Right ventricle myocardium superior (tissue), 1 donor: Measurements from ENCODE around the gene TBC1D9B. TPM values are rescaled to one million over a fixed set of nuclear protein-coding genes. Genes with fewer than 3 reads are reported as not detected.

Experiments
- ATAC-seq: fragments of 200-7000 bp; cut with Tn5 transposase; one replicate; pipeline ENCODE4 v1.9.1; 2020; ENCODE audit warnings: mild to moderate bottlenecking; ENCODE audit not compliant: poor library complexity
- DNase-seq: peaks from one replicate; pipeline ENCODE4 v3.0.0-alpha.2; 2020
- intact Hi-C: fragments of 100-400 bp; cut with DNase I; formaldehyde crosslinking; loops from one replicate; pipeline ENCODE4 v1.11.2; 2022
- total RNA-seq: library from RNA; stranded (reverse); fragmentation: NEBNext Ultra II Directional; extraction: Animal tissue kit (Norgen Biotek cat#: 25700); gene quantifications from one replicate; pipeline ENCODE4 v1.2.1, GENCODE V29; 2021
- donor health status: DM: no; HTN: yes; CAD: no; lungs with severe emphysema.

TBC1D9B gene
- total RNA-seq, 1 donor from 2014 or later: 29.6 TPM

DNA sequence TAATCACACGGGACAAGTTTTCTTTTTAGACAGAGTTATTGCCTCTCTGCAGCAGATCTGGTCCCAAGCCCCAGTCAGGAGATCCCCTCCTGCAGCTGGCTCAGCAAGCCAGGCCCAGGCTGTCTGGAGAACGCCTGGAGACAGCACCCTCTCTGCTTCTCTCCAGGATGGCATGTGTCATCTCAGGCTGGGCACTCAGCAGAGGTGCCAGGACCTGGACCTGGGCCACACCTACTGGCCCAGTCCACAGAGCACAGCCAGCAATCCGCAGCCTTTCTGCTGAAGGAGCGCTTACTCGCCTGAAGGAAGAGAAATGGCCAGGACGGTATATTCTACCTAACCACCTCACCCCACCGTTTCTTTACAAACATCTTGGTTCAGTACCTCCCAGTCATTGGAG, 4.7 kb upstream of the TBC1D9B start:
- DNase-seq (no peak), ATAC-seq (no peak)
- intact Hi-C loops: no loop called here

DNA sequence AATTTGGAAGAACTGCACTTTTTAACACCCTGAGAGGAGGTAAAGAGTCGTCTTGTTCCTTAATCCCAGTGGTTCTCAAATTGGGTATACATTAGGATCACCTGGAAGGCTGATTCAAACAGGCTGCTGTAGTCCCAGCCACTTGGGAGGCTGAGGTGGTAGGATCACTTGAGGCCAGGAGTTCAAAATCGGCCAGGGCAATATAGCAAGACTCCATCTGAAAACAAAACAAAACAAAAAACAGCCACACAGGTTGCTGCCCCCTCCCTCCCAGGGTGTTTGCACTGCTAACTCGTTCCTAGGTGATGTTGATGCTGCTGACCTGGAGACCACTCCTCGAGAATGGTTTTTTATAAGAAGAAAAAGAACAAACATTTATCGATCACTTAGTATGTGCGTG, 1.5 kb upstream of the TBC1D9B start:
- no peak for ATAC-seq
- intact Hi-C loops: loop anchor here (10.0 kb wide), 1 partner anchor 104 kb away; the partner anchor contains the start of gene MGAT4B

DNA sequence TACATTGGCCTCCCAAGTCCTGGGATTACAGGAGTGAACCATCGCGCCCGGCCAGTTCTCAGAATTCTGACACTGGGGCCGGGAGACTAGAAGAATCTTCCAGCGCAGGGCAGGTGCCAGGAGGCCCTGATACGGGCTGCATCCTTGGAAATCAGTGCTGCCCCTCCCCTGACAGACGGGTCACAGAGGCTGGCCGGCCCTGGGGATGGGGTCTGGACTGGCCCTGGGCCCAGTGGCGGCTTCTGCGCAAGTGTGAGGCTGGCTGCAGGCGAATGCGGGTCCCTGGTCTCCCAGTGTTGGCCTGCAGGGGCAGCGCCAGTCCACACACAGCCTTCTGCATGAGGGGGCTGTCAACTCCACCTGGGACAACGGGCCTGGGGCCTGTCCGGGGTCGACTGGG, 831 bp upstream of the TBC1D9B start:
- no peak for DNase-seq
- ATAC-seq: no peak
- intact Hi-C loops: loop anchor here (10.0 kb wide), 1 partner anchor 104 kb away; the partner anchor contains the start of gene MGAT4B

More for the DNA sequence above, 1.5 kb upstream of the TBC1D9B start:
- DNase-seq: no peak

DNA sequence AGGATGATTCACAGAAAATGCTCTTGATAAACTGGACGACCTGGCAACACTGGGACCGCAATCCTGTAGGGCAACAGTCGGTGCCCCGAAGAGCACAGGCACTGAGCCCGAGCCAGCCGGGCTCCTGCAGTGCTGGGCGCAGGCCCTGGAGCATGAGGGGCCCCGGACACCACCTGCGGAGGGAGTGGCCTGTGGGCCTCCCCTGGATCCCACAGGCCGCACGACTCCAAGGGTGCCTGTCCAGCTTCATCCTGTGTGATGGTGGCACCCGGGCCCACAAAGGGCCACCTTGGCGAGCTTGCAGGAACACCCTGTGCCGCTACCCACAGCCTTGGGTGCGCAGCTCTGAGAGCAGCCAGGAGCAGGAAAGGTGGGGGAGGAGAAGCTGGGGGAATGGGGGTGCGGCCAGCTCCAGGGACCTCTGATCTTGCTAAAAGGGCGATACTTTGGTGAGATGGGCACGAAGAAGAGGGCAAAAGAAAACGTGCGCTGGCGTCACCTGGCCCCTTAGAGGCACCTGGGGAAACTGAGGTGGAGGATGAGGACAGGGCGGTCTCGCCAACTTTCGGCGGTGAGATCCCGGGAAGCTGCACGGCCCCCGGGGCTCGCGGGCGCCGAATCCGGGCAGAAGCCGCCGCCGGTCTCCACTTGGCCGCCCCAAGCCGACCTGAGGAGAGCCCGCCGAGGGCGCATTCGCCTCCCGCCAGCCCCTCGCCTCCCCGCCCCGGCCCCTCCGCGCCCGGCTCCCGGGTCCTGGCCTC, 722 bp downstream of the TBC1D9B start:
- peak; percentile 53 for DNase-seq
- ATAC-seq: peak; percentile 7
- intact Hi-C loops: loop anchor here (10.0 kb wide), 1 partner anchor 102 kb away; the partner anchor contains the start of gene MGAT4B

DNA sequence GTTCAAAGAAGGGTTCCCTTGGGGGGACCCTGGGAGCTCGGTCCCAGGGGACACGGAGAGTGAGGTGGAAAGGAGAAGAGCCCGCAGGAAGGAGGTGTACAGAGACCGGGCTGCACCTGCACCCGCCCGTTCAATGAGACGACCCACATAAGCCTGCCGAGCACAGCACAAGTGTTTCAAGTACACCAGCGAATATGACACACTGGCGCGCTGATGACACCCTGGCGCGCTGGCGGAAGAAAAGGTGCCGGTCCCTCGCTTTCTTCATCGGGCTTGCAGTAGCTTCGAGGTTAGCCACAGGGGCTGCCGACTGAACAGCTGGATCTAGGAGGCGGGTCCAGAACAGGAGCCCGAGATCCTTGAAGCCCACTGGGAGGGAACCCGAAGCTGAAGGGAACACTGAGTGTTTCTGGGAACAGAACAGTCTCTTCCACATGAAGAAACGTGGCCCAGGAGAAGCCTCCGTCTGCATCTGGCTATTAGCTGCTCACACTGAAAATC, 1.4 kb downstream of the TBC1D9B start:
- intact Hi-C loops: loop anchor here (10.0 kb wide), 1 partner anchor 102 kb away; the partner anchor contains the start of gene MGAT4B
- DNase-seq (no peak), ATAC-seq (no peak)

DNA sequence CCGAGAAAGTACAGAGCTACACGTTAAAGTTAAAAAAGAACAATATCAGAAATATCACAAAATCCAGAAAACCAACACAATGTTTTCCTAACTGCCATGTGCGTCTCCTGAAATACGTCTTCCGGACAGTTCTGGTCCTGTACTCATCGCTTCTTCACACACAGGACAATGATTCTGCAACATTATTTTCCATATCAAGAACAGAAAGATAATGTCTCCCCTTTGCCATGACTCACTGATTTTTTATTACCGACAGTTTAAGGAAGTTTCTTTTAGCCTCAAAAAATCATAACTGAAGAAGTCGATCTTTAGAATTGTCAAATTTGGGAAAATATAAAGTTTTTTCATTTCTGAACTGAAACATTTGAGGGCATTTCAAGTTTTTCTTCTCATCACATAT, 2.5 kb downstream of the TBC1D9B start:
- DNase-seq (no peak), ATAC-seq (no peak)
- intact Hi-C loops: loop anchor here (10.0 kb wide), 1 partner anchor 100 kb away; the partner anchor contains the start of gene MGAT4B

DNA sequence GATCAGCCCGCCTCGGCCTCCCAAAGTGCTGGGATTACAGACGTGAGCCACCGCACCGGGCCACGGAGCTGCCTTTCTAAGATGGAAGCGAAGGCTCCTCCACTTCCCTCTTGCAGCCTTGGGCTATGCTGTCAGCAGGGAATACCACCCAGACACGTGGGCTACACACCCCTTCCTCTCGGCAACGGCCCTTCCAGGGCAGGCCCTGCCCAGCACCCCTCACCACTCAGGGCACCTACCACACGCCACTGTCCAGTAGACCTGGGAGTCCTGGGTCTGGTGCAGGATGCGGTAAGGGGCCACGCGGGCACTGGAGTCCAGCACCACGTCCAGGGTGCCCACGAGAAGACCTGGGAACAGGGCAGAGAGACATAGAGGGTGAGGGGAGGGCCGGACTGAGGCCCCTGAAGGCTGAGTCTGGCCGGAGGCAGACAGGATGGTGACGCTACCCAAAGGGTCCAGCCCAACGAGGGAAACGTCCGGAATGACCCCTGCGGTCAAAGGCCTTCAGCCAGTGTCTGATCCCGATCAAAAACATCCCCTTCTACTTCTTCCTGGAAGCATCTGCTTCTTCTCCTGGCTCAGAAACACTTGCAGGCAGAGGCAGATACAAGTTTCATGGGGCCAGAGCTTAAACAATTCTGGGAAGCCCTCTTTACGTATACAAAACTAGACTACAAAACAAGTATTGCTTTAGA, 3.1 kb downstream of the TBC1D9B start:
- DNase-seq (no peak), ATAC-seq (no peak)
- intact Hi-C loops: loop anchor here (10.0 kb wide), 1 partner anchor 100 kb away; the partner anchor contains the start of gene MGAT4B

DNA sequence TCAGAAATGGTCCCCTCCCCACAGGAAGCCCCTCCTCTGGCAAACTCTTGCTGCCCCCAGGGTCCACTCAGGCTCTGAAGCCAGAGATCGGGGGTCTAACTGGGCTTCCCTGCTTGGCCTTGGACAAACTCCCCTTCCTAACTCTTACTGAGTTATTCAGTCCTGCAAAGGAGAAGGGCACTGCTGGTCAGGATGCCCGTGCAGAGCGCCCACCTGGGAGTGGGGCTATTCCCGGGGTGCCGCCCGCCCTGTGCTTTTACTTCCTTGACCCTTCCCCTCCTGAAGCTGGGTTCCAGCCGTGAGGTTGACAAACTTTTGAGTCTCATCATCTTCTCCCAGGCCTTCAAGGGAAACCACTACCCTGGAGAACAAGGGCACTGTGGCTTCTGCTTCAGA, 4.9 kb downstream of the TBC1D9B start:
- no peak for ATAC-seq
- DNase-seq: no peak
- intact Hi-C loops: loop anchor here (10.0 kb wide), 1 partner anchor 98 kb away; the partner anchor contains the start of gene MGAT4B

DNA sequence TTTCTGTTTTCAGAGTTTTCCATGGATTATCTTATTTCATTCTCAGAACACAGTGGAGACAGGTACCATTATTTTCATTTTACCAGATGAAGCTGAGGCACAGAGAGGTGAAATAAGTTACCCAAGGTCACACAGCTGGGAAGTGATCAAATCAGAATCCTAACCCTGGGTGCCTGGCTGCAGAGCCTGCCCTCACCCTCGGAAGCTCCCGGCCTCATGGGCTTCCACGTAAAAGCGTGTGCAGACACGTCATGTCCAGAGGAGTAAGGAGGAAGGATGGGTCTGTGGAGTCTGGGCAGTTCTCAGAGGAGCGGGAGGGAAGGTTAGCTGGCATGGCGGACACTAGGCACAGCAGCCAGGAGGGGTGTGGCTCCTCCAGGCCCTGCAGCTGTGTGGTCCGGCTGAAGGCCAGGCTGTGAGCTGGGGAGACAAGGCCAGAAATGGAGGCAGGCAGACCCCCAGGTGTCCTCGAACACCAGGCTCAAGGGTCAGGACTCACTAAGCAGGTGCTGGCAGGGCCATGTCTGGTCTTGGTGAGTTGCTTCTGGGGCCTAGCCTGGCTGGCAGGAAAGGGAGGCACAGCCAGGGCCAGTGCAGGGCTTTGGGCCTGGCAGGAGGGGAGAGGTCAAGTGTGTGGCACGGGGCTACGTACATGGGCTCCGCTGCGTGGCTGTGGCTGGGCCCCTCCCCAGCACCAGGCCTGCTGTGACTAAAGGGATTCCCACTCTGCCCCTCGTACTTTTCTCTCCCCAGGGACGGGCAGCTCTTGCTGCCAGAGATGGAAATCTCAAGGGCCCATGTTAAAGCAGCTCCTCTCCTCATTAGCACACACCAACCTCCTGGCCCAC, 5.6 kb downstream of the TBC1D9B start:
- intact Hi-C loops: loop anchor here (10.0 kb wide), 1 partner anchor 97 kb away; the partner anchor contains the start of gene MGAT4B
- ATAC-seq (no peak), DNase-seq (no peak)

DNA sequence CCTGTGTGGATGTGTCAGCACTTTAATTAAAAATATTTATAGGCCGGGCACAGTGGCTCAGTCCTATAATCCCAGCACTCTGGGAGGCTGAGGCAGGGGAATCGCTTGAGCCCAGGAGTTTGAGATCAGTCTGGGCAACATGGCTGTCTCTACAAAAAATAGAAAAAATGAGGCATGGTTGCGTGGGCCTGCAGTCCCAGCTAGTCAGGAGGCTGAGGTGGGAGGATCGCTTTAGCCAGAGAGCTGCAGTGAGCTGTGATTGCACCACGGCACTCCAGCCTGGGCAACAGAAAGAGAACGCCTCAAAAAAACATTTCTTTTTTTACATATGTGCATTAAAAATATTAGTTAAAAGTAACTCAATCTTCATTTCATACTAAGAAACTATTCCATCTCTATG, 6.2 kb downstream of the TBC1D9B start:
- intact Hi-C loops: loop anchor here (10.0 kb wide), 1 partner anchor 97 kb away; the partner anchor contains the start of gene MGAT4B
- no peak for DNase-seq
- ATAC-seq: no peak

DNA sequence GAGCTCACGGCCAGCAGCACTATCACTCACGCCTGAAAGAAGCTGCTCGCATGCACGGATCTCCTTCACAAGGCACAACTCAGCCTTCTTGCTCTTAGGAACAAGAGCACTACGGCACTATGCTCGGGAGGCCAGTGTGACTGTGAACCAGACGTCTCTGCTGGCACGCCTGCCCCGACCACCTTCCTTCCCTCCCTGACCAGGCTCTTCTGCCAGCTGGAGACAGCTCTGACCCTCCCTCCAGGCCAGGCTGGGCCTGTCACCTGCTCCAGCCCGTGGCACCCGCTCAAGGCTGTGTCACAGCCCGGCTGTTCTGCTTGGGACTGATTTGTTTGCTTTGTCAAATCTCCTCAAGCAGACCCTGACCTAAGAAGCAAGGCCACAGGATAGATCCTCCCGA, 7.0 kb downstream of the TBC1D9B start:
- ATAC-seq (no peak), DNase-seq (no peak)
- intact Hi-C loops: loop anchor here (10.0 kb wide), 1 partner anchor 96 kb away; the partner anchor contains the start of gene MGAT4B

DNA sequence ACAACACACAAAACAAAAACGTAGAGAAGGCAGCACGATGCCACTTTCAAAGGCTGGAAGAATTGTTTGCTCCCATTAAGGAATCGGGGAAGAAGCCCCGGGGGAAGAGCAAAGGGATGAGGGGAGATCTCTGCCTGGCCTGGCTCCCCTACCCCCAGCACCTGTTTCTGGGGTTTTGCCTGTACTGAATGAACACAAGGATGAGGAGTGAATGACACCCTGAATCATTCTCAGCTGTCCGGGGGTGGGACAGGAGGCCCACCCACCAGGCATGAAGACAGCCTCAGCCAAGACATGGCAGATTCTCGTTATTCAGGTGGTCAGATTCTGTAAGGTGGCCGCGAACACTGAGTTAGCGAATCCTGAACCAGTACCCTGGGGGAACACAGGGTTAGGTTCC, 7.5 kb downstream of the TBC1D9B start:
- DNase-seq (no peak), ATAC-seq (no peak)
- intact Hi-C loops: loop anchor here (10.0 kb wide), 1 partner anchor 95 kb away; the partner anchor contains the start of gene MGAT4B

DNA sequence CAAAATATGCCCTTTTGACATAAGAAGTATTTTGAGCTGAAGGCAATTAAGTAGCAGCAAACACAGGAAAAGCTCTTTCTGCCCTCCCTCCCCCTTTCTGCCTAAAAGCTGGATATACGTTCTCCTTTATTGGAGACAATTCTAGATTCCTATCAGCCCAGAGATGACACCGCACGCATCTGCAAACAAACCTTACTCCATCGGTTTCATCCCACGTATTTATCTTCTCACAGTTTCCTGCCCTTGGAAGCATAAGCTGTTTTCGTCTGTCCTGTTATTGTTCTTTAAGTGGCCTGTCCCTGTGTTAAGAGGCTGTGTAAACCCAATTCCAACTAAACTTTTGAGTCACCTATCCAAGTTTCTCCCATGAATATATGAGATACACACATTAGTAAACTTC, 11.8 kb downstream of the TBC1D9B start:
- DNase-seq: no peak
- intact Hi-C loops: no loop called here
- ATAC-seq: no peak

DNA sequence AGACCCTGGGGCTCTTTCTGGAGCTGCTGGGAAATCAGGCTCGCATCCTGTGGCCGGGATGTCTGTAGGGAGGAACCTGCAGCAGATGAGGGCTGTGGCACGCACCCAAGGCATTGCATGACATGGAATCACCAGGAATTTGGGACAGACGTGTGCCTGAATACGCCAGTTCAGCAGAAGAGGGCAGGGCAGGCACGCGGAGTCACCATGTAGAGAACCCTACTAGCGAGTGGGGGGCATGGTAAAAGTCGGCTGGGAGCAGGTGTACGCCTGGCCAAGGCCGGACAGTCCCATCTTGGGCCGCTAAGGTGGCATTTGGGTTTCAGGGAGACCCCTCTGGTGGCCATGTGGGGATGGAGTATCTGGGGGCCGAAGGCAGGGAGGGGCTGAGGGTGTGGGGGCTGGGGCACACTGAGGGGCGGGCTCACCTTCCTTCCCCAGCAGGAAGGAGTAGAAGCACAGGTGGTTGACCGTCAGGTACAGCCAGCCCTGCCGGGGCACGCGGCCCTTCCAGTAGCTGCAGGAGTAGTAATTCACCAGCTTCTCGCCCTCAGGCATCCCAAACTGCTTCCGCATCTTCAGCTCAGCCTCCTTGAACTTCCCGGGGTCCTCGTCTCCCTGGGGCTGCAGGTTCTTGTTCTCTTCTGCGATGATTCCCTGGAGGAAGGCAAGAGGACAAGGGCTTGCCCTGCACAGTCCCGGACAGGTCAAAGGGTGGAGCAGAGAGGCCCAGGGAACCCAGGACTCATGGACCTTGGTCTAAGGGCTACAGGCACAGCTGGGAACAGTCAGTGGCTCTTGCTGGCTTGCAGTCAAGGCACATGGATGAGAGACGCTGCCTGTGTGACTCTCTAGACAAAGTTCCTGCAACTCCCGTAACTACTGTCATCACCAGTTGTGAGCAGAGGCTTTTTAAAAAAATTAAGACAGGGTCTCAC, 13.5 kb downstream of the TBC1D9B start:
- intact Hi-C loops: no loop called here
- ATAC-seq: no peak
- DNase-seq: no peak

DNA sequence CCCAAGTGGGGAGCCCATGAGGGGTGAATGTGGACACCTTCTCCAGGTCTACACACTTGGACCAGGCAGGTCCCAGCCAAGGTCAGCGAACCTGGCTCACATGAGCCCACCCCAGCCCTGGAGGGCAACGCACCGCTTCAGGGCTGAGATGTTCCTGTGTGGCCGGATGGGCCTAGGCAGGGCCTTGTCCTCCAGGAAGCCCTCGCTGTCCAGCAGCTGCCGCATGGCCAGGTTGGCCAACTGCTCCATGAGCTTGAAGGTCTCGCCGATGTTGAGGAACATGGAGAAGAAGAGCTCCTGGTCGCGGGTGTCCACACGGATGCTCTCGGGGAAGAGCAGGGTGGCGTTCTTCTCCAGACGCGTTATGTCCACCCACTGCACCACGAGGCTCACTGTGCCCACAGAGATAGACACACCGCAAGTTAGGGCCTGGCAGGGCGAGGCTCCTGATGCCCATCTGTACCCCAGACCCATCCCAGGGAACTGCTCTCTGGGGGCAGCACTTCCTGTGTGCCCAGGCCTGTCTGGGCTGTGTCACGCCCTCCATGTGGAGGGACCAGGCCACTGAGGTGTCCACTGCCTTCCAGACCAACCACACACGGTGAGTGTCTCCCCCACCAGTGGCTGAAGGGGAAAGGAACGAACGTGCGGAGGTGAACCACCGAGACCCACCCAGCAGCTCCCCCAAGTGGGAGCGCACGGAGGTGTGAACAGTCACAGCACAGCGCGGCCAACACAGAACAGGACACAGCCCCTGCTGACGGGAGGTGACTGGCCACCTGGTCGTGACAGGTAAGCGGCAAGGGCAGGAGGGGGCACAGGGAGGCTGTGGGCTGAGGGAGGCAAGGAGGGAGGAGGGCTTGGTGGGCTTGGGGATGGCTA, 14.4 kb downstream of the TBC1D9B start:
- DNase-seq (no peak), ATAC-seq (no peak)
- intact Hi-C loops: no loop called here

DNA sequence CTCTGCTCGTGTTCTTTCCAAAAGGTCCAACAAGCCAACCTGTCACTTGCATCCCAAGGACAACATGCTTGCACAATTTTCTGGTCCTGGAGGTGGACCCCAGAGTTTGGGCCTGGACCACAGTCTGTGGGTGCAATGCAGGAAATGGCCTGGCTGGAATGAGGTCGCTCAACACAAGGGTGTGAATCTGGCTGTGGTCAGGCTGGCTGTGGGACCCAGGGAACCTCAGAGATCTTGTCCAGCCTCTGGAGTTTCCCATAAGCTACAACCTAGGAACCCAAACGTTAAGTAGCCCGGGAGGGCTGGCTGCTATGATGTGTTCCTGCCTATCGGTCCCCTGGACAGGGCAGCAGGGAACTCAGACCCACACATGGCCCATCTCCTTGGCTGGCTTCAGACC, 15.4 kb downstream of the TBC1D9B start:
- intact Hi-C loops: no loop called here
- no peak for DNase-seq
- ATAC-seq: no peak
